ENCODE measurements around the gene CD300C.

- TF ChIP-seq CTCF (IDR thresholded peaks at IDR 0.05) (no peak), SIN3A (IDR thresholded peaks at IDR 0.05; ENCODE audit: borderline replicate concordance, insufficient read depth, low read depth, low read length) (no peak)
Observed at GRCh38 chr17:74497471-74497870, 48.4 kb downstream of the CD300C start.
